ENCODE results near the gene KNOP1. TPM values are rescaled to one million over a fixed set of nuclear protein-coding genes. Genes with fewer than 3 reads are reported as not detected.
"Not testable (repeated sequence)": the region's sequence is repeated elsewhere in the genome, so short reads cannot be mapped to it uniquely, and the experiment has no call there.

Gene KNOP1
- total and polyA plus RNA-seq, 11 donors: 6.3 to 12.1 (median 8.2) TPM

GRCh38 chr16:19672378-19672777, 45.6 kb downstream of the KNOP1 start:
- ATAC-seq (no peak), DNase-seq (no peak)
- TF ChIP-seq CTCF (IDR thresholded peaks at IDR 0.05) (no peak), POLR2A (IDR thresholded peaks at IDR 0.05) (no peak)
- H3K27ac ChIP-seq: no peak overlapping the region
- H3K36me3 ChIP-seq: peaks cover 0 to 85% (median 43%) of the 10 kb centered on the region in 9 donors
- 95 to 98% (median 97%) methylated on average over 4 of the region's 4 CpGs for WGBS, 4 donors
- no peak overlapping the region for H3K4me3 ChIP-seq
- H3K27me3 ChIP-seq: no peaks in the 10 kb centered on the region
- peaks cover 0 to 9% (median 0%) of the 10 kb centered on the region in 12 donors for H3K4me1 ChIP-seq
- intact Hi-C loops (cut with DNase I): no loop called here
- no peaks in the 10 kb centered on the region for H3K9me3 ChIP-seq

GRCh38 chr16:19666477-19666876, 51.5 kb downstream of the KNOP1 start:
- H3K27me3 ChIP-seq: no peaks in the 10 kb centered on the region
- ATAC-seq: peak; percentile 81 to 93 (median 90)
- peaks cover 0 to 40% (median 25%) of the 10 kb centered on the region in 9 donors for H3K36me3 ChIP-seq
- H3K9me3 ChIP-seq: peaks cover 0 to 5% (median 1%) of the 10 kb centered on the region in 12 donors
- TF ChIP-seq CTCF (IDR thresholded peaks at IDR 0.05): no peak
- TF ChIP-seq POLR2A (IDR thresholded peaks at IDR 0.05): no peak
- peaks cover 0 to 25% (median 10%) of the 10 kb centered on the region in 12 donors for H3K4me1 ChIP-seq
- WGBS, 4 donors: 14 to 27% (median 18%) methylated on average over 3 of the region's 3 CpGs
- H3K27ac ChIP-seq: peak overlapping the region; percentile 26 to 57 (median 42)
- intact Hi-C loops (cut with DNase I): loop anchor here in 1 of 10 donors (10.0 kb wide), 1 partner anchor 208 kb away; no protein-coding TSS in a partner anchor
- DNase-seq: peak in 4 of 5 donors; percentile 49 to 69 (median 58)
- H3K4me3 ChIP-seq: no peak overlapping the region

GRCh38 chr16:19665313-19665712, 52.7 kb downstream of the KNOP1 start:
- not testable (repeated sequence) for H3K27ac ChIP-seq, ATAC-seq, DNase-seq, H3K4me3 ChIP-seq, H3K9me3 ChIP-seq, H3K27me3 ChIP-seq
- peaks cover 0 to 25% (median 10%) of the 10 kb centered on the region in 12 donors for H3K4me1 ChIP-seq
- intact Hi-C loops (cut with DNase I): loop anchor here in 1 of 10 donors (10.0 kb wide), 1 partner anchor 209 kb away; no protein-coding TSS in a partner anchor
- H3K36me3 ChIP-seq: peaks cover 0 to 34% (median 22%) of the 10 kb centered on the region in 9 donors
- WGBS, 4 donors: 98 to 100% (median 98%) methylated on average over 3 of the region's 3 CpGs

GRCh38 chr16:19664166-19664565, 53.9 kb downstream of the KNOP1 start:
- intact Hi-C loops (cut with DNase I): loop anchor here in 1 of 10 donors (10.0 kb wide), 1 partner anchor 211 kb away; no protein-coding TSS in a partner anchor
- H3K9me3 ChIP-seq: peaks cover 0 to 5% (median 1%) of the 10 kb centered on the region in 12 donors
- TF ChIP-seq CTCF (IDR thresholded peaks at IDR 0.05) (no peak), POLR2A (IDR thresholded peaks at IDR 0.05) (no peak)
- H3K27ac ChIP-seq: no peak overlapping the region
- H3K4me3 ChIP-seq: no peak overlapping the region
- peaks cover 0 to 25% (median 10%) of the 10 kb centered on the region in 12 donors for H3K4me1 ChIP-seq
- H3K36me3 ChIP-seq: peaks cover 0 to 30% (median 12%) of the 10 kb centered on the region in 9 donors
- WGBS, 4 donors: 91 to 97% (median 95%) methylated on average over 6 of the region's 6 CpGs
- DNase-seq (no peak), ATAC-seq (no peak)
- no peaks in the 10 kb centered on the region for H3K27me3 ChIP-seq
